T47D (cell line): ENCODE measurements around the gene EDAR.

ENCODE experiments used
- DNase-seq, 2 experiments: peaks; one replicate each; pipeline versions ENCODE4 v3.0.0 to v3.0.0-alpha.2; 2011 to 2012; ENCODE audit warnings: low read depth in 1 of 2, low spot score in 1 of 2
- JUND ChIP-seq: IDR thresholded peaks from 2 replicates; pipeline ENCODE4 v1.6.1; 2012; ENCODE audit warnings: low read depth
- in situ Hi-C: cut with HindIII; loops from 2 replicates; pipeline ENCODE4 v1.10.0; 2016; ENCODE audit warnings: low sequenced_read_pairs, low pct_unique_long_range_greater_than_20kb

Gene EDAR

GRCh38 chr2:108988796-108989713 is at the start of gene EDAR:
TSS of gene EDAR (minus strand) at chr2:108989220. CDS start at chr2:108931014, 58,206 bp downstream.
- in situ Hi-C loops: no loop called here
- TF ChIP-seq JUND: no peak
- peak; percentile 45 to 64 for DNase-seq

DNA sequence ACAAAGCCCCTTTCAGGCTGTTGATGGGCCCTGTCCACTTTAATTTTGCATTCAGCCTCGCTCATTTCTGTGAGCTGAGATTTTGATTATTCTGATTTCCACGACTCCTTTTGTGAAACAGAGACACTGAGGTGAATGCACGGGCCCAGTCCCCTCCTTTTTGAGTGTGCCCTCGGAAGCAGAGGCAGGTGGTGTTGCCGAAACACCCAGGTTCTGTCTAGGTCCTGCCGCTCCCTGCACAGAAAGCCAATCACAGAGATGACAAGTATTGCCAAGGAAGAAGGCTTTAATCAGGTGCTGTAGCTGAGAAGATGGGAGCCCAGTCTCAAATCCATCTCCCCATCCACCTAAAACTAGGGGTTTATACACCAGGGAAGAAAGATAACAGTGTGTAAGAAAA is 44.2 kb upstream of the EDAR start:
- no peak for TF ChIP-seq JUND
- DNase-seq: no peak
- in situ Hi-C loops: no loop called here

DNA sequence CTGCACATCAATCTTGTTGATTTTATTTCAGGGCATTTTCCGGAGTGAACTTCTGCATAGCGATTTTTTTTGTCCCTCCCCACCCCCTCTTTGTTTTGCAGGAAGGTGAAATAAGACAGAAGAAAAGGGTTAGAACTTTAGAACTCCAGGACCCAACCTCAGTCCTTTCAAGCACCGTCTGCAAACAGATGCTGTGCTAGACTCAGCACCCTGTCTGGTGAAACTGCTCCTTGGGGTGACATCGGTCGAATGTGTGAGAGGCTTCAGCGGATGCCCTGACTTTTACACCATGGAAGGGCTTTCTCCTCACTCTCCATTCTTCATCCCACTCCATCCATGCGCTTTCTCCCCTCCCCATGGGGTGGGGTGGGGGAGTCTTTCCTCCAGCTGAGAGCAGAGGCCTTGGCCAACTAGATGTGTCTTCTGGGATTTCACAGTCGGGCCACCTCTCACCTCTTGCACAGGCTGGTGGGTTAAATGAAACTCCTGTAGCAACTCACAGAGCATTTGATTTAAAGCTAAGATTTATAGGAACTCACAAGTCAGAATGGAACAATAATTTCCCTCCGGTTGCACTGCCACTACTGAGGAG is 43.3 kb upstream of the EDAR start:
- in situ Hi-C loops: no loop called here
- no peak for TF ChIP-seq JUND
- DNase-seq: no peak

DNA sequence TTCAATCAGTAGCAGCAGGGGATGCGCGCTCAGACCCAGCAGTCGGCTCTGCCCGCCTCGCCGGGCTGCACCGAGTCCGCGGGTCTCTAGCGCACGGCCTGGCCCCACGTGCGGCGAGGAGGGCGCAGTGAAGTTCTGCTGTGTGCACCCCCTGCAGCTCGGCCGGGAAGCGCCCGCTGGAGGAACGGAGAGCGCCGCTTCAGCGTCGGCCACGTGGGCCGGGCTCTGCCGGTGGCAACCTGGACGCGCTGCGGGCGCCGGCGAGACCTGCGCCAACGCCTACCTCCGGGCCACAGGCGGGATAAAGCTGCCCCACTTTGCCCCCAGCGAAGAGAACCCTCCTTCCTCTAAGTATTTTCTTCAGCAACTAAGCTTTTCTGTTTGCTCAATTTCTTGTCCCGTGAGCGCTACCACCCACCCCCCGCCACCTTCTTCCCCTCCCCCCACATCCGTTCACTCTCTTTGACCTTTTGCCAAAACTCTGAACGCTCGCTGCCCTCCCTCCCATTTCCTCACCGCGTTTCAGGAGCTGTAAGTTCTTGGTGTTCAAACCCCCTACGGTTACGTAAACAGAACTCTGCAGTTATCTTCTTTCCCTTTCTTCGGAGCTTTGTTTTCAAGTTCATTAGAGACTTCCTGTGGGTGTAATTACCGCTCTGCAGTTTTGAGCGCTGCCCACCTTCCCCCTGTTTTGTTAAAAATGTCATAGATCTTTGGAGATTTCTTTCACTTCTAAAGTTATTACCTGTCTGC is 42.6 kb upstream of the EDAR start:
- in situ Hi-C loops: no loop called here
- DNase-seq: no peak
- TF ChIP-seq JUND: no peak

DNA sequence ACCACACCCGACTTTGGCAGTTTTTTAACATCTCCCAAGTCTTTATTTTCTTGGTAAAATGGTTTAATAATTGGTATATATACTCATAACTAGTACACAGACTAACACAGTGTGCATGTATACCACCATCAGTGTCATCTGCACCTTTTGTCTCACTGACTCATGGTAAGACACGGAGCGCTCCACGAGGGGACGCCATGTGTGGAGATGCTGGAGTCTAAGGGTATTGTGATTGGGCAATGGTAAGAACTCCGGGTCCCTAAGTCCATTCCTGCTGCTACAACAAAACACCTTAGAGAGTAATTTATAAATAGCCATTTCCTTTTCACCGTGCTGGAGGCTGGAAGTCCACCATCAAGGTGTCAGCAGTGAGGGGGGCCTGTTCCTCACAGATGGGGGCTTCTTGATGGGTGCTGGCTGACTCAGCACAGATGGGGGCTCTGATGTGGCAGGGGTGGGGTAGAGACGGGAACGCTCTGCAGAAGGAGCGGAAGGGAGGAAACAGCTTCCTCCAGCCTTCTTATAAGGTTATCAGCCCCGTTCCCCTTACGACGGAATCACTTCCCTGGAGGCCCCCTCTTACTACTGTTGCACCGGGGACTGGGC is 42.0 kb upstream of the EDAR start:
- in situ Hi-C loops: no loop called here
- no peak for TF ChIP-seq JUND
- DNase-seq: no peak

- in situ Hi-C loops: no loop called here
- DNase-seq: no peak
- TF ChIP-seq JUND: no peak
These were observed 40.6 kb upstream of the EDAR start for GRCh38 chr2:109029490-109030201.

DNA sequence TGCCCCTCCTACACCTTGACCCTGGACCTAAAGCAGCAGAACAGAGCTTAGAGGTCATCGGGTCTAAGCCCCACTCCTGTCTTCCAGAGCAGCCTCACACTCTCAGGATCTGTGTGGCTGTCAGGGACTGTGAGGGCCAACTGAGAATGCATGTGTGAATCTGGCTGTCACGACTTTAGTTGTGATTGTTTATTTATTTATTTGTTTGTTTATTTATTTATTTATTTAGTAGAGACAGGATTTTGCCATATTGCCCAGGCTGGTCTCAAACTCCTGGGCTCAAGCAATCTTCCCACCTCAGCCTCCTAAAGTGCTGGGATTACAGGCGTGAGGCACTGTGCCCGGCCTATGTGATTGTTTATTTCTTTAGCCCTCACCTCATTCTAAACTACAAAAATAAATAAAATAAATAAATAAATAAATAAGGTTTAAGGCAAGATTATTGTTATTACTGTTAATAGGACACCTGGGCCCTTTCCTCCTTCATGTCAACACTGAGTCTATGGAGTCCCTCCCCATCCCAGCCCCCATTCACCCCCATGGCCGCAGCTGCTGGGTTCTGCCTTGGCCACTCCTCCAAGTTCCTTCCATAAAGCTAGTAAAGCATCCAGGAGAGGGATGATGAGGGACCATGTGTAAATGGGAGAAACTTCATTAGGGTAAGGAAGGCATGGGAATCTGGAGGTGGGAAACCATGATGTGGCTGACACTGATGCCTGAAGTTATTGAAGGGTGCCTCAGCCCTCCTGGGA is 39.9 kb upstream of the EDAR start:
- TF ChIP-seq JUND: no peak
- in situ Hi-C loops: no loop called here

GRCh38 chr2:109028277-109028676 is 39.3 kb upstream of the EDAR start:
- in situ Hi-C loops: no loop called here
- DNase-seq: no peak
- TF ChIP-seq JUND: no peak

More for the DNA sequence above, 39.9 kb upstream of the EDAR start:
- no peak for DNase-seq

DNA sequence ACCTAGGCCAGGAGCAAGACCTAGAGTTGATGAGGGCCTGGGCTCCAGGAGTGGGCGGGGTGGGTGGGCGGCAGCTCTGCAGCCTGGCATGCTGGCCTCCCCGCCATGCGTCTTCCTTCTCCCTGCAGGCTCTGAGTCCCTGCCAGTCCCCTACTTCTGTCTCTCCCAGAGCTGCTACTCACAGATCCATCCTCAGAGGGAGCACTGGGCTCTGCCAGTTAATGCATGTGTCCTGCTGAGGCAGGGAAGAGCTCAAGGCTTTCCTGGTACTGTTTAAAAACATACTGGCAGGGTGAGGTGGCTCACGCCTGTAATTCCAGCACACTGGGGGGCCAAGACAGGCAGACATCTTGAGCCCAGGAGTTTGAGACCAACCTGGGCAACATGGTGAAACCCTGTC is 38.7 kb upstream of the EDAR start:
- in situ Hi-C loops: no loop called here
- DNase-seq: no peak
- TF ChIP-seq JUND: no peak

GRCh38 chr2:109024477-109024876 is 35.5 kb upstream of the EDAR start:
- no peak for TF ChIP-seq JUND
- in situ Hi-C loops: no loop called here
- DNase-seq: no peak

DNA sequence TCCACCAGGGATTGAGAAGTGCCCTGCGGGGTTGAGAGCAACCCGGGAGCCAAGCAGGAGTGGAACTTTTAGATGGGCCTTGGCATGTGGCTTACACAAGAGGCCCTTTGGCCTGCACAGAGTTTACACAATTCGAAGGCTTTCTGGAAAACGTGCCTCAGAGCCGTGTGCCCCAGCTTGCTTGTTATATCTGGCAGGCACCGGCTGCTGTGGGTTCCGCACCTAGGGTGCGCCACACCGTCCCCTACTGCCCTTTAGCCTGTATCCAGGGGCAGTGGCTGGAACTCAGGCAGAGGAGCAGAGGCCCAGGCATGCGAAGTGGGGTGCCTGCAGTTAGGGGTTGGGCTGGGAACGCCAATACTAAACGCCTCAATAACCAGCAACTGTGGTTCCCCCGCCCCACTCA is 32.9 kb upstream of the EDAR start:
- no peak for TF ChIP-seq JUND
- DNase-seq: no peak

More for the DNA sequence above, 32.9 kb upstream of the EDAR start:
- in situ Hi-C loops: no loop called here
